Measurements from ENCODE around the gene COL28A1. TPM values are rescaled to one million over a fixed set of nuclear protein-coding genes. Genes with fewer than 3 reads are reported as not detected.

The COL28A1 gene
- total RNA-seq, 3 donors from 2014 or later (not counting 1 experiment from before 2014, with no cell fraction given): 0.28 to 0.84 (median 0.45) TPM

DNA sequence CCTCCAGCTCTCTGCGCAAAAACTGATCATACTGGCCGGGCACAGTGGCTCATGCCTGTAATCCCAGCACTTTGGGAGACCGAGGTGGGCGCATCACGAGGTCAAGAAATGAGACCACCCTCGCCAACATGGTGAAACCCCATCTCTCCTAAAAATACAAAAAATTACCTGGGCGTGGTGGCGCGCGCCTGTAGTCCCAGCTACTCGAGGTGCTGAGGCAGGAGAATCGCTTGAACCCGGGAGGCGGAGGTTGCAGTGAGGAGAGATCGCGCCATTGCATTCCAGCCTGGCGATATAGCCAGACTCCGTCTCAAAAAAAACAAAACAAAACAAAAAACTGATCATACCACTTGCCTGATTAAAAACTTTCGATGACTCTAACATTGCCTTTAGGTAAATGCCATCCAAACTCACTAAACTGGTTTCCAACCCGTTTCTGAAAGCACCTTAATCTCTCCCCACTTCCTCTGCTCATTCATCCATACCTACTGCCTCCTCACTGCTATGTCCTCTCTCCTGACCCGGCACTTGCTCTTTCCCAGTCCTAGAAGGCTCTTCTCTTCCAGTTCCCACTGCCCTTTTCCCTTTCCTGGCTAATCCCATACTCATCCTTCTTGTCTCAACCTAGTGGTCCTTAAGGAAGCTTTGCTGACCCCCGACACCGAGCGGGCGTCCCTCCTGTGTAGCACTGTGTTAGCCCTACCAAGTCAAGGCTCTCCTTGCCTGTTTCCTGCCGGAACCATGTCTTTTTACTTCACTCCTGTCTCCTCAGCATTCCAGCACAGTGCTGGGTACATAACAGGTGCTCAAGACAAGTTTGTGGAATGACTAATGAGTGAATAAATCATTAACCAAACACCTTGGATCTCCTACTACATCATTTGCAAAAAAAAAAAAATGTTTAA lies 30.3 kb upstream of the COL28A1 start:
- peak overlapping the region; percentile 85 for H3K4me3 ChIP-seq (ENCODE audit: low read length)
- 94% methylated on average over 26 of the region's 26 CpGs for WGBS (ENCODE audit: insufficient coverage)
- intact Hi-C loops (cut with micrococcal nuclease): loop anchor here (2.0 kb wide), 1 partner anchor 383 kb away; the partner anchor contains the start of gene C1GALT1
- H3K27ac Mint-ChIP-seq: no peak overlapping the region
- no peaks in the 10 kb centered on the region for H3K36me3 Mint-ChIP-seq
- no peaks in the 10 kb centered on the region for H3K9me3 ChIP-seq (ENCODE audit: control insufficient read depth, insufficient read depth, low read length)
- no peak for TF ChIP-seq CTCF (IDR thresholded peaks at IDR 0.05)
- no peaks in the 10 kb centered on the region for H3K9me3 Mint-ChIP-seq
- no peak for DNase-seq
- peaks cover 14% of the 10 kb centered on the region for H3K4me1 ChIP-seq (ENCODE audit: control insufficient read depth, insufficient read depth, low read length)
- ATAC-seq: peak in 1 of 3 donors; percentile 2
- H3K27me3 Mint-ChIP-seq (ENCODE audit: low read depth in 2 of 2): no peaks in the 10 kb centered on the region
- no peak overlapping the region for H3K4me3 Mint-ChIP-seq
- no peaks in the 10 kb centered on the region for H3K36me3 ChIP-seq (ENCODE audit: control insufficient read depth, insufficient read depth, low read length)
- H3K4me1 Mint-ChIP-seq: peaks cover 37 to 38% of the 10 kb centered on the region in 2 donors
- H3K27ac ChIP-seq (ENCODE audit: low read length): peak overlapping the region; percentile 92
- H3K27me3 ChIP-seq (ENCODE audit: control insufficient read depth, insufficient read depth, low read length): no peaks in the 10 kb centered on the region

DNA sequence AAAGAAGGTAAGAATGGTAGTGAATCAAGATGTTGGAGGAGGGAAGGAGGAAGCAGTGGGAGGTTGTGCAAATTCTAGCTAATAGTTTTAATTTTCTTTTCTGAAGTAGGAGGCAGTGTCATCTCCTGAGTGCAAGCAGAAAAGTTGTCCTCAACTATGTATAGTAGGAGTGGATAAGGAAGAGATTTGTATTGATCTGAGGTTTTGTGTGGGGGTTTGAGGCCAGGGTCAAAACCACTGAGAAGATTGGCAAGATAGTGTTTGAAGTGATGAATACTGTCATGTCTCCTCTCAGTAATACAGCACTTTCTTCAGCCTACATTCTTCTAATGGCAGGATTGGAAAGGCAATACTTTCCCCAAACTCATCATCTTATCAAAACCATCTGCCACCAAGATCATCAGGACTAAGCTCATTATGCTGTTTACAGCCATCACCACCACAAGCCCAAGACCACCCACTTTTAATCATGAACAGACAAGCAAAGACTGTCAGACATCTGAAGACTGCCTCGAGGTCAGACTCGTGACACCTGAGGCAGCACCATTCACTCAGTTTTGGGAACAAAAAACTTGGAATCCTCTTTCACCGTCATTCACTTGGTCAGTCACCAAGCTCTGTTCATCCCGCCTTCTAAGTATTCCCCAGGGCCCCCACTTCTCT lies 29.5 kb upstream of the COL28A1 start:
- Histone ChIP-seq H3K36me3 (ENCODE audit: control insufficient read depth, insufficient read depth, low read length) (no peaks in the 10 kb centered on the region), H3K27ac (ENCODE audit: low read length) (no peak overlapping the region), H3K9me3 (ENCODE audit: control insufficient read depth, insufficient read depth, low read length) (no peaks in the 10 kb centered on the region), H3K4me1 (ENCODE audit: control insufficient read depth, insufficient read depth, low read length) (peaks cover 14% of the 10 kb centered on the region), H3K27me3 (ENCODE audit: control insufficient read depth, insufficient read depth, low read length) (no peaks in the 10 kb centered on the region), H3K4me3 (ENCODE audit: low read length) (no peak overlapping the region)
- Mint-ChIP-seq H3K27me3 (ENCODE audit: low read depth in 2 of 2) (no peaks in the 10 kb centered on the region), H3K4me3 (no peak overlapping the region), H3K4me1 (peaks cover 29 to 30% of the 10 kb centered on the region in 2 donors), H3K27ac (no peak overlapping the region), H3K9me3 (no peaks in the 10 kb centered on the region), H3K36me3 (no peaks in the 10 kb centered on the region)
- DNase-seq: no peak
- intact Hi-C loops (cut with micrococcal nuclease): no loop called here
- WGBS (ENCODE audit: insufficient coverage): 96% methylated on average over 4 of the region's 4 CpGs
- ATAC-seq: no peak
- no peak for TF ChIP-seq CTCF (IDR thresholded peaks at IDR 0.05)

- DNase-seq (peak in 1 of 2 donors; percentile 7), ATAC-seq (no peak)
- no peak overlapping the region for H3K27ac Mint-ChIP-seq
- peaks cover 9% of the 10 kb centered on the region for H3K4me1 ChIP-seq (ENCODE audit: control insufficient read depth, insufficient read depth, low read length)
- H3K27ac ChIP-seq (ENCODE audit: low read length): no peak overlapping the region
- no peak overlapping the region for H3K4me3 Mint-ChIP-seq
- H3K27me3 Mint-ChIP-seq (ENCODE audit: low read depth in 2 of 2): no peaks in the 10 kb centered on the region
- H3K36me3 Mint-ChIP-seq: peaks cover 5% of the 10 kb centered on the region
- no peaks in the 10 kb centered on the region for H3K27me3 ChIP-seq (ENCODE audit: control insufficient read depth, insufficient read depth, low read length)
- TF ChIP-seq CTCF (IDR thresholded peaks at IDR 0.05): no peak
- WGBS (ENCODE audit: insufficient coverage): 97% methylated on average over 3 of the region's 3 CpGs
- H3K4me3 ChIP-seq (ENCODE audit: low read length): no peak overlapping the region
- H3K4me1 Mint-ChIP-seq: peaks cover 21 to 22% of the 10 kb centered on the region in 2 donors
- intact Hi-C loops (cut with micrococcal nuclease): no loop called here
- no peaks in the 10 kb centered on the region for H3K36me3 ChIP-seq (ENCODE audit: control insufficient read depth, insufficient read depth, low read length)
- no peaks in the 10 kb centered on the region for H3K9me3 ChIP-seq (ENCODE audit: control insufficient read depth, insufficient read depth, low read length)
- H3K9me3 Mint-ChIP-seq: no peaks in the 10 kb centered on the region
These were observed 28.7 kb upstream of the COL28A1 start for GRCh38 chr7:7564323-7564780.

Data from natural killer cell (primary cell).